HG03520 (cell line): Measurements from ENCODE around the gene LRRC18.

Source experiments
- ATAC-seq: cut with Tn5 transposase; IDR thresholded peaks from one replicate; pipeline ENCODE4 v1.9.1; 2021; ENCODE audit warnings: mild to moderate bottlenecking, moderate library complexity; ENCODE audit not compliant: unreplicated experiment

LRRC18 gene

DNA sequence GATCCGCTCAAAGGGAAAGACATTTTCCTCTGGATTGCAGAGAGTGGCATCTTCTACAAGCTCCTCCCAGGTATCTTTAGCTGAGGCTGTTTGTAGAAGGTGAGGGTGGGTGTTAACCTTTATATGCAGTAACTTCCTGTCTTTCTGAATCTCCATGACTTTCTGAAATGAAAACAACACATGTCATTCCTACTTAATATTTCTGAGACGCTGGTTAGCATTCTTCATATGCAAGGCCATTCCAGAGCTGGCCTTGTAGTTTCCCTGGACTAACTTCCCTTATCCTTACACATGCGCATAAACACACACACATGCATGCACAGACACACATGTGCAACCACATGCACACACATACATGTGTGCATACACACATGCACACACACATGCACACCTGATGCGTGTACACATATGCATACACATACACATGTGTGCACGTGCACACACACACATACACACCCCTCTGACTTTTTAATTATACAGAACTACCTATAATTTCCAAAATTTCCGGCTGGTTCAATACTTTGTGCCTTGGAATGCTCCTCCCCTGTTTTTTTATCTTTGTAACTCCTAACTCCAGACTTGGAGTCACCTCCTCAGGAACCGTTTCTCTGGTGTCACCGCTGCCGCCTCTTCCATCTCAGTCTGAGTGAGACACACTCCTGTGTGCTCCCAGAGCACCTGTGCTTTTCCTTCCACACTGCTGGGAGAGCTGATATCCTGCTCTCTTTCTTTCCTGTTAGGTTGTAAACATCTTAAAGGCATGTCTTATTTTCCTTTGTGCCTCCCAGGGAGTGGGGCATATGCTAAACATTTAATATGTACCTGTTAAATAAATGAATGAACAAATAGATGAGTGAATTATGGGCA lies 55.2 kb downstream of the LRRC18 start:
- ATAC-seq: no peak

DNA sequence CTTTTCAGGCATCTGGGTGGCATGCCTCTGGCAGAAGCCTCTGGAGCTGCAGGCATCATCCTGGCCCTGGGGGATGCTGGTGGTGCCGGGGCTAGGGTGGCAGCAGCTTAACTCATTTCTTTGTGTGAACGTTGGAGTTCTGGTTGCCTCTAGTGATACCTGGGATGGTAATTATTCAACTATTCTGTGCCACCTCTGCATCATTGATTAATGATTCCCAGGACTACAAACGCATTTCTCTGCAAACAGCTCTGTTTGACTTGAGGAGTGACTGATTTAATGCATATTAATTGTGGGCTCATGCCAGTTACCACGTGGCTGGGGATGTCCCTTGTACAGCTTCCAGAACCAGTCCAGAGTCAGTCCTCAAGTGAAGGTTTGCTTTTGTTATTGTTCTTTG lies 55.9 kb downstream of the LRRC18 start:
- no peak for ATAC-seq

DNA sequence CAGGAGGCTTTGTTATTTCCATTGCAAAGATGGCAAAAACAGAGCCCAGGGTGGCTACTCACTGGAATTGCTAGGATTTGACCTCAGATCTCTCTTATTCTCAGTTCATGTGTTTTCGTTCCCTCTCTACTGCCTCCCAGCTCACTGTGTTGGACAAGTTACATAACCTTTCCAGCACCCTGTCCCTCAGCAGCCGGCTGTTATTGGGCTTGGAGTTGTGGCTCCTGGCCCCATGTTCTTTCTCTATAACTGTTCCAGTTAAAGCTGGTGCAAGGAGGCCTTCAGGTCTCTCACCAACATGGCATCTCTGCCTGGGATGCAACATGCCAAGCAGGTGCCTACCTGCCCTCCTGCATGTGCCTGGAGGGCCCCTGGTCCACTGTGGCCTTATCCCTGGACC lies 56.8 kb downstream of the LRRC18 start:
- ATAC-seq: no peak

DNA sequence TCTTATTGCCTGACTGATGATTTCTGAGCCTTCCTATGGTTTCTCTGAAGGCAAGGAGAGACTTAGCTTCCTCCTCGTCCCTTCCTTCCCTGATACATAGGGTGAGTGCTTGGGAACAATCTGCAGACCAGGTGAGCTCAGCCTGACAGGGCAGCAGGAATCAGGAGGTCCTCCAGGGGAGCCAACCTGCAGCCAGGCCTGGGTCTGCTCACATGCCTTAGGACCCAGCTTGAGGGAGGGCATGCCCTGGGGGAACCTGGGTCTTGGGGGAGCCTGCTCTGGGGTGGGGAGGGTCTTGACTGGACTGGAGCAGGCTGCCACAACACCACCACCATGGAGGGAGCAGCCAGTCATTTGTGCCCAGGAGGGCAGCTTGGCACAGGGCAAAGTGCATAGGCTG lies 57.7 kb downstream of the LRRC18 start:
- ATAC-seq: no peak

DNA sequence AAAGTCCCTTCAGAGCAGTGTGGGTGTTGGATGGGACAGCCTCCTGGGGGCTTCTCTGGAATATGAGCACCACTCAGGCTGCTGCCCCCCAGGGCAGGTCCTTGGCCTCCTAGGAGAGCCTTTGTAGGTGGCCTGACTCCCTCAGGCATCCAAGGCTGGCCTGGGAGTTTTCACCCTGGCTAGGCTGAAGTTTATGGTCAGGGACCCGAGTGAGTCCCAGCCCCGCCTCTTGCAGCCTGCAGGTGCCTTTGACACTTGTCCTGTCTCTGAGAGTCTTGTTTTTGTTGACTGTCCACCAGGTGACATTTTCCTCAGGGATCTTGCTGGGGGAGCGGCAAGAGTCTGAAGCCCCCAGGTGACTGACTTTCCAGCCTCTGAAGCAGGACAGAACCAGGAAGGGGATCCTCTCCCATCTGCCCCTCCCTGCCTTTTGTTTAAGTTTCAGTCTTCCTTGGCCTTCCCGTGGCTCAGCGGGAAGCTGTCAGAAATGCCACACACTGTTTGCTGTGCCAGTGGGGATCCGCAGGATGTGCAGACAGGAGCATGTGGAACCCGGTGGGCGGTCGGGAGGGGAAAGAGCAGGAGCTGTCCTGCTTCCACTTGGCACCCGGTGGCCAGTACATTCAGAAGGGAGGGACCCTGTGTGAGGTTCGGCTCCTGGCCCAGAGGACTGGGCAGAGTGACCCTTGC lies 59.5 kb downstream of the LRRC18 start:
- no peak for ATAC-seq

DNA sequence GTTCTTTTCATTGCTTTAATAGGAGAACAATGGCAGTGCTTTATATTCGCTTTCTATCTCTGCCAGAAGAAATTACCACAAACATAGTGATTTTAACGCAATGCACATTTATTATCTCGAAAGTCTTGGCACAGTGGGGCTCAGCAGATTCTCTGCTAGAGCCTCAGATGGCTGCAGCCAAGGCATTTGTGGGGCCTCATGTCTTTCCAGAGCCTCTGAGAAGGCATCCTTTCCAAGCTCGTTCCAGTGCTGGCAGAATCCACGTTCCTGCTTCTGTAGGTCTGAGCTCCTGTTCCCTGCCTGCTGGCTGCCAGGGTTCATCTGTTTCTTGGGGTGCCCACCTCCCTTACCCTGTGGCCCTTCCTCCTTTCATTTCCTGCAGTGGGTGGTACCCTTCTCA lies 60.2 kb downstream of the LRRC18 start:
- no peak for ATAC-seq

DNA sequence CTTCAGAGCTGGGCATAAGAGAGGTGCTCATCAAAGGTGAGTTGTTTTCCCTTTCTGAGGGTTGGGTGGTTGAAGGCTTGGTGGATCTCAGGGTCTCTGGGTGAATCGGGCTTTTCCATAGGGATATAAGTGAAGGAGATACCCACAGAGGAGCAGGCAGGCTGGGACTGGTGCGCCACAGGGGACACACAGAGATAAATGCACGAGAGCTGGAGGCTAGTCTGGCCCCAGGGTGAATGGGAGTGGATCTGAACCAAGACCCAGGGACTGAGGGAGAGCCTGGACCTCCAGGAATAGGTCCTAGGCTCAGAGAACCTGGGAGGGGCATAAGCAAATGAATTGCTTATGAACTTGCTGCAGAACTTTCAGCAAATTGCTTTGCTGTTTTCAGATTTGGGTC lies 61.5 kb downstream of the LRRC18 start:
- ATAC-seq: no peak

DNA sequence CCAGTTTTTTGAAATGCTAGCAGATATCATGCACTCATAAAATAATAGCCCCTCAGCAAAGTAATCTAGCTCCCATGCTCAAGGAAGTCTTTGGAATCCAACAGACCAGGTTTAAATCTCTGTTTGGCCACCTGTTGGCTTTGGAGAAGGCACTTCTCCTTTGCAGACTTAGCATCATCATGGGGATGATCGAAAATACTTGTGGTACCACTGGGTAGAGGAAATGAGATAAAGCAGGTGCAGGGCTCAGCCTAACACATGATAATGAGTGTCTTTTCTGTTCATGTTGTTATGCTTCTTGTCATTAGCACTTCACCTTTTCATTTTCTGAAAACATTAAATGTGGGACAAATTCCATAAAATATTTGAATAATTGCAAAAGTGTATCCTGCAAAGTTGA lies 67.4 kb downstream of the LRRC18 start:
- no peak for ATAC-seq
